Measurements from ENCODE around the gene TMEM165.

TMEM165 gene

GRCh38 chr4:55468724-55469123 lies 73.0 kb downstream of the TMEM165 start:
- DNase-seq: no peak

- no peak for DNase-seq
Observed at GRCh38 chr4:55469979-55470378, 74.2 kb downstream of the TMEM165 start.
